AG04450 (cell line): Measurements from ENCODE around the gene NRK. TPM values are rescaled to one million over a fixed set of nuclear protein-coding genes. Genes with fewer than 3 reads are reported as not detected.

Source experiments
- CTCF ChIA-PET: fragments of 300-600, 350-600 bp; formaldehyde crosslinking; extraction: SDS; loops from one replicate; lab custom pipeline; 2022; ENCODE audit warnings: antibody characterized with exemption, inconsistent platforms; lab: Charles Lee
- POLR2A ChIA-PET: fragments of 350-600 bp; formaldehyde crosslinking; extraction: SDS; loops from one replicate; lab custom pipeline; 2021; ENCODE audit warnings: antibody characterized with exemption, inconsistent platforms; lab: Yijun Ruan, JAX
- DNase-seq: peaks from one replicate; pipeline ENCODE4 v3.0.0-alpha.2; 2011; ENCODE audit warnings: low read depth, low spot score
- H3K27ac ChIP-seq: one replicate; pipeline ENCODE4 v1.5.1; 2012; ENCODE audit warnings: low read depth, low read length, control low read depth
- H3K27me3 ChIP-seq: one replicate; pipeline ENCODE4 v1.6.0; 2012; ENCODE audit warnings: low read length; ENCODE audit not compliant: control insufficient read depth, insufficient read depth
- H3K4me3 ChIP-seq: 2 replicates; pipeline ENCODE4 v1.5.1; 2011; ENCODE audit warnings: mild to moderate bottlenecking, low read depth, low read length, control low read depth
- H3K9me3 ChIP-seq: 2 replicates; pipeline ENCODE4 v1.5.1; 2012; ENCODE audit warnings: low read length; ENCODE audit not compliant: control insufficient read depth, insufficient read depth
- CTCF ChIP-seq: IDR thresholded peaks from 2 replicates; pipeline ENCODE4 v1.5.1; 2011; ENCODE audit warnings: low read depth, low read length, control low read depth, inconsistent platforms
- polyA plus RNA-seq: library from polyadenylated mRNA; depleted of rRNA; stranded (reverse); fragments of >200 nt; gene quantifications from 2 replicates; pipeline ENCODE4 v1.2.3, GENCODE V29; 2011; rRNA removed

Gene NRK
- polyA plus RNA-seq, 1 experiment: 2.8 TPM

DNA sequence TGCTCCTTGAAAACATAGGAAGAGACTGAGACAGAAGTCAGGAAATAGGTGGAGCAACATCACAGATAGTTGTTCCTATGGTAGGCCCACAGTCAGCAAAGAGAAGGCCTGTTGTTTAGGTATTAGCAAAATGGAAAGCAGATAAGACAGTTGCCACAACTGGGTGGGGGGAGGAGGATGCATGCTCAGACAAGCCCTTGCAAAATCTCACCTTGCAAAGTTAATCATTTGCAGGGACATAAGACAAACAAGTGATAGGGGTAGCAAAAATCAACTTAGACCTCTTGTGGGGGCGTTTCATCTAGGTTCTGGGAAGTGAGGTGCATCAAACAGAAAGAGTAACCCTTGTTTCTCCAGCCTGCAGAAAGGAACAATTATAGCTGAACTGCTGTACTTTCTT is 185.5 kb downstream of the NRK start:
- POLR2A ChIA-PET: no interaction called here
- DNase-seq: no peak
- TF ChIP-seq CTCF: no peak
- Histone ChIP-seq H3K9me3 (no peaks in the 10 kb centered on the region), H3K27me3 (no peaks in the 10 kb centered on the region), H3K27ac (no peak overlapping the region), H3K4me3 (no peak overlapping the region)
- CTCF ChIA-PET: no interaction called here

Other genes with a start within 250 kb of the NRK start
- gene SERPINA7, start 216.2 kb downstream of the NRK start, polyA plus RNA-seq: not detected in 2 replicates